HepG2 (cell line): ENCODE results near the gene RUNX3. TPM values are rescaled to one million over a fixed set of nuclear protein-coding genes. Genes with fewer than 3 reads are reported as not detected.

Experiments used
- FIP1L1 ChIP-seq: fragments of 200-400 bp; formaldehyde crosslinking; IDR thresholded peaks from 2 replicates; pipeline ENCODE4 v1.6.1; 2018; ENCODE audit warnings: low read depth, mild to moderate bottlenecking, low read length, moderate library complexity, borderline replicate concordance; ENCODE audit not compliant: insufficient read depth
- IKZF1 ChIP-seq: fragments of 450-650 bp; IDR thresholded peaks from 2 replicates; pipeline ENCODE4 v1.7.1; 2016
- JUNB ChIP-seq: sonication (generic); formaldehyde crosslinking; IDR thresholded peaks from 2 replicates; pipeline ENCODE4 v1.8.0; 2022; ENCODE audit warnings: missing genetic modification reagents, mild to moderate bottlenecking, borderline replicate concordance
- NBN ChIP-seq: fragments of 450-650 bp; conservative IDR thresholded peaks from 2 replicates; pipeline ENCODE4 v1.6.1; 2017
- NRL ChIP-seq: sonication (generic); formaldehyde crosslinking; IDR thresholded peaks from 2 replicates; pipeline ENCODE4 v1.5.0; 2020; ENCODE audit warnings: missing genetic modification reagents, mild to moderate bottlenecking, moderate library complexity, borderline replicate concordance
- RARG ChIP-seq: sonication (generic); formaldehyde crosslinking; IDR thresholded peaks from 2 replicates; pipeline ENCODE4 v1.4.0; 2020; ENCODE audit warnings: low read depth, mild to moderate bottlenecking, missing genetic modification reagents
- STAG1 ChIP-seq: sonication (generic); formaldehyde crosslinking; IDR thresholded peaks from 2 replicates; pipeline ENCODE4 v1.4.0; 2020; ENCODE audit warnings: missing genetic modification reagents
- TEAD2 ChIP-seq: sonication (generic); formaldehyde crosslinking; IDR thresholded peaks from 2 replicates; pipeline ENCODE4 v1.9.0; 2021; ENCODE audit warnings: missing genetic modification reagents
- ZFAT ChIP-seq: sonication (generic); formaldehyde crosslinking; conservative IDR thresholded peaks from 2 replicates; pipeline ENCODE4 v1.8.1; 2023; ENCODE audit warnings: missing genetic modification reagents, inconsistent platforms
- ZFP36L1 ChIP-seq: sonication (generic); formaldehyde crosslinking; IDR thresholded peaks from 2 replicates; pipeline ENCODE4 v1.8.0; 2022; ENCODE audit warnings: mild to moderate bottlenecking, missing genetic modification reagents, moderate library complexity
- ZNF124 ChIP-seq: sonication (generic); formaldehyde crosslinking; IDR thresholded peaks from 2 replicates; pipeline ENCODE4 v1.4.0; 2020; ENCODE audit warnings: missing genetic modification reagents
- ZNF574 ChIP-seq: sonication (generic); formaldehyde crosslinking; IDR thresholded peaks from 2 replicates; pipeline ENCODE4 v1.4.0; 2020; ENCODE audit warnings: missing genetic modification reagents
- ZNF724P ChIP-seq: sonication (generic); formaldehyde crosslinking; IDR thresholded peaks from 2 replicates; pipeline ENCODE4 v1.8.0; 2022; ENCODE audit warnings: missing genetic modification reagents, borderline replicate concordance
- ZNF879 ChIP-seq: sonication (generic); formaldehyde crosslinking; IDR thresholded peaks from 2 replicates; pipeline ENCODE4 v1.8.1; 2023; ENCODE audit warnings: missing genetic modification reagents
- ZSCAN31 ChIP-seq: sonication (generic); formaldehyde crosslinking; IDR thresholded peaks from 2 replicates; pipeline ENCODE4 v1.5.0; 2020; ENCODE audit warnings: low read depth, mild to moderate bottlenecking, missing genetic modification reagents
- polyA plus RNA-seq, 8 experiments: library from polyadenylated mRNA; depleted of rRNA in 3 of 8; stranded (reverse) in 7 of 8; unstranded in 1 of 8; fragments of >200 nt; fragmentation: Illumina TruSeq in 4 of 8; extraction: Trizol in 4 of 8; gene quantifications; 2 replicates each; pipeline versions ENCODE4 v1.2.1 to v1.2.3, GENCODE V29; 2011 to 2016; ENCODE audit warnings: low read depth in 4 of 8, missing spikeins in 1 of 8, mixed read lengths in 1 of 8; ENCODE audit not compliant: insufficient read depth in 1 of 8
- total RNA-seq, 5 experiments: library from RNA; depleted of rRNA; stranded (reverse); fragments of >200 nt; fragmentation: Illumina TruSeq; extraction: Trizol; gene quantifications; 2 replicates each; pipeline ENCODE4 v1.2.3, GENCODE V29; 2016; ENCODE audit warnings: low read depth in 1 of 5
- TF ChIP-seq, protein P1 (sequence below): sonication (generic); formaldehyde crosslinking; conservative IDR thresholded peaks from 2 replicates; pipeline ENCODE4 v1.8.0; 2022; ENCODE audit warnings: missing genetic modification reagents
- TF ChIP-seq, protein P2 (sequence below): sonication (generic); formaldehyde crosslinking; IDR thresholded peaks from 2 replicates; pipeline ENCODE4 v1.4.0; 2020; ENCODE audit warnings: missing genetic modification reagents, borderline replicate concordance
- TF ChIP-seq, protein P3 (sequence below): sonication (generic); formaldehyde crosslinking; conservative IDR thresholded peaks from 2 replicates; pipeline ENCODE4 v1.4.0; 2020; ENCODE audit warnings: missing genetic modification reagents
- TF ChIP-seq, protein P4 (sequence below): sonication (generic); formaldehyde crosslinking; IDR thresholded peaks from 2 replicates; pipeline ENCODE4 v1.5.0; 2020; ENCODE audit warnings: missing genetic modification reagents, mild to moderate bottlenecking, borderline replicate concordance
- TF ChIP-seq, protein P5 (sequence below): sonication (generic); formaldehyde crosslinking; IDR thresholded peaks from 2 replicates; pipeline ENCODE4 v1.5.0; 2020; ENCODE audit warnings: missing genetic modification reagents

Gene RUNX3
- total and polyA plus RNA-seq, 2 of the 13 experiments (the other 11 are each of a cell fraction or from before 2014, with no cell fraction given): 0.04 to 0.22 TPM

- TF ChIP-seq TEAD2 (CRISPR knock-in tag) (no peak), ZNF879 (CRISPR knock-in tag) (no peak), NBN (no peak), ZNF124 (CRISPR knock-in tag) (peak; percentile 47; the same call in 1 of the 2 replicates), ZNF724P (CRISPR knock-in tag) (no peak), NRL (no peak), STAG1 (CRISPR knock-in tag) (no peak), IKZF1 (no peak), ZFAT (CRISPR knock-in tag) (no peak), RARG (no peak), FIP1L1 (no peak), ZFP36L1 (CRISPR knock-in tag) (no peak), ZSCAN31 (CRISPR knock-in tag) (no peak), ZNF574 (CRISPR knock-in tag) (no peak), JUNB (CRISPR knock-in tag) (no peak)
- TF ChIP-seq, protein P1, sequence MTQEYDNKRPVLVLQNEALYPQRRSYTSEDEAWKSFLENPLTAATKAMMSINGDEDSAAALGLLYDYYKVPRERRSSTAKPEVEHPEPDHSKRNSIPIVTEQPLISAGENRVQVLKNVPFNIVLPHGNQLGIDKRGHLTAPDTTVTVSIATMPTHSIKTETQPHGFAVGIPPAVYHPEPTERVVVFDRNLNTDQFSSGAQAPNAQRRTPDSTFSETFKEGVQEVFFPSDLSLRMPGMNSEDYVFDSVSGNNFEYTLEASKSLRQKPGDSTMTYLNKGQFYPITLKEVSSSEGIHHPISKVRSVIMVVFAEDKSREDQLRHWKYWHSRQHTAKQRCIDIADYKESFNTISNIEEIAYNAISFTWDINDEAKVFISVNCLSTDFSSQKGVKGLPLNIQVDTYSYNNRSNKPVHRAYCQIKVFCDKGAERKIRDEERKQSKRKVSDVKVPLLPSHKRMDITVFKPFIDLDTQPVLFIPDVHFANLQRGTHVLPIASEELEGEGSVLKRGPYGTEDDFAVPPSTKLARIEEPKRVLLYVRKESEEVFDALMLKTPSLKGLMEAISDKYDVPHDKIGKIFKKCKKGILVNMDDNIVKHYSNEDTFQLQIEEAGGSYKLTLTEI (CRISPR knock-in tag): no peak
- TF ChIP-seq, protein P2, sequence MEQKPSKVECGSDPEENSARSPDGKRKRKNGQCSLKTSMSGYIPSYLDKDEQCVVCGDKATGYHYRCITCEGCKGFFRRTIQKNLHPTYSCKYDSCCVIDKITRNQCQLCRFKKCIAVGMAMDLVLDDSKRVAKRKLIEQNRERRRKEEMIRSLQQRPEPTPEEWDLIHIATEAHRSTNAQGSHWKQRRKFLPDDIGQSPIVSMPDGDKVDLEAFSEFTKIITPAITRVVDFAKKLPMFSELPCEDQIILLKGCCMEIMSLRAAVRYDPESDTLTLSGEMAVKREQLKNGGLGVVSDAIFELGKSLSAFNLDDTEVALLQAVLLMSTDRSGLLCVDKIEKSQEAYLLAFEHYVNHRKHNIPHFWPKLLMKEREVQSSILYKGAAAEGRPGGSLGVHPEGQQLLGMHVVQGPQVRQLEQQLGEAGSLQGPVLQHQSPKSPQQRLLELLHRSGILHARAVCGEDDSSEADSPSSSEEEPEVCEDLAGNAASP (CRISPR knock-in tag): 0 out of 2 replicates have a peak, but pooled peaks have one; percentile 20
- TF ChIP-seq, protein P3, sequence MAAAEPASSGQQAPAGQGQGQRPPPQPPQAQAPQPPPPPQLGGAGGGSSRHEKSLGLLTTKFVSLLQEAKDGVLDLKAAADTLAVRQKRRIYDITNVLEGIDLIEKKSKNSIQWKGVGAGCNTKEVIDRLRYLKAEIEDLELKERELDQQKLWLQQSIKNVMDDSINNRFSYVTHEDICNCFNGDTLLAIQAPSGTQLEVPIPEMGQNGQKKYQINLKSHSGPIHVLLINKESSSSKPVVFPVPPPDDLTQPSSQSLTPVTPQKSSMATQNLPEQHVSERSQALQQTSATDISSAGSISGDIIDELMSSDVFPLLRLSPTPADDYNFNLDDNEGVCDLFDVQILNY (CRISPR knock-in tag): no peak
- TF ChIP-seq, protein P4, sequence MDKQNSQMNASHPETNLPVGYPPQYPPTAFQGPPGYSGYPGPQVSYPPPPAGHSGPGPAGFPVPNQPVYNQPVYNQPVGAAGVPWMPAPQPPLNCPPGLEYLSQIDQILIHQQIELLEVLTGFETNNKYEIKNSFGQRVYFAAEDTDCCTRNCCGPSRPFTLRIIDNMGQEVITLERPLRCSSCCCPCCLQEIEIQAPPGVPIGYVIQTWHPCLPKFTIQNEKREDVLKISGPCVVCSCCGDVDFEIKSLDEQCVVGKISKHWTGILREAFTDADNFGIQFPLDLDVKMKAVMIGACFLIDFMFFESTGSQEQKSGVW (CRISPR knock-in tag): no peak
- TF ChIP-seq, protein P5, sequence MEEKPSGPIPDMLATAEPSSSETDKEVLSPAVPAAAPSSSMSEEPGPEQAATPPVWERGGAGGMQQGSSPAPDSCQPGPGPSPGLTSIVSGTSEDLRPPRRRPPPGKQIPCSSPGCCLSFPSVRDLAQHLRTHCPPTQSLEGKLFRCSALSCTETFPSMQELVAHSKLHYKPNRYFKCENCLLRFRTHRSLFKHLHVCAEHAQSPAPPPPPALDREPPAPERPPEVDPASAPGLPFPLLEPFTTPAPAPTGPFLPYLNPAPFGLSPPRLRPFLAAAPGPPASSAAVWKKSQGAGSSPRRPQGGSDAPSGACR (CRISPR knock-in tag): no peak
Measured at GRCh38 chr1:24915816-24916602, 14.1 kb downstream of the RUNX3 start (continued).
